Choroid plexus epithelial cell (primary cell): ENCODE measurements around the gene TRDN.
"Not testable (repeated sequence)": the region's sequence is repeated elsewhere in the genome, so short reads cannot be mapped to it uniquely, and the experiment has no call there.

Source experiments
- DNase-seq: peaks from one replicate; pipeline ENCODE4 v3.0.0-alpha.2; 2010; ENCODE audit warnings: low read depth
- H3K4me3 ChIP-seq: 2 replicates; pipeline ENCODE4 v1.5.1; 2011; ENCODE audit warnings: low read depth, mild to moderate bottlenecking, control low read depth, low read length, moderate library complexity
- TF ChIP-seq, protein P1 (sequence below): conservative IDR thresholded peaks from 2 replicates; pipeline ENCODE4 v1.5.1; 2011; ENCODE audit warnings: low read depth, mild to moderate bottlenecking, control low read depth, inconsistent platforms, low read length, moderate library complexity

Gene TRDN

GRCh38 chr6:123323452-123324329, 313.1 kb downstream of the TRDN start:
- peak; percentile 36 for DNase-seq
- TF ChIP-seq, protein P1, sequence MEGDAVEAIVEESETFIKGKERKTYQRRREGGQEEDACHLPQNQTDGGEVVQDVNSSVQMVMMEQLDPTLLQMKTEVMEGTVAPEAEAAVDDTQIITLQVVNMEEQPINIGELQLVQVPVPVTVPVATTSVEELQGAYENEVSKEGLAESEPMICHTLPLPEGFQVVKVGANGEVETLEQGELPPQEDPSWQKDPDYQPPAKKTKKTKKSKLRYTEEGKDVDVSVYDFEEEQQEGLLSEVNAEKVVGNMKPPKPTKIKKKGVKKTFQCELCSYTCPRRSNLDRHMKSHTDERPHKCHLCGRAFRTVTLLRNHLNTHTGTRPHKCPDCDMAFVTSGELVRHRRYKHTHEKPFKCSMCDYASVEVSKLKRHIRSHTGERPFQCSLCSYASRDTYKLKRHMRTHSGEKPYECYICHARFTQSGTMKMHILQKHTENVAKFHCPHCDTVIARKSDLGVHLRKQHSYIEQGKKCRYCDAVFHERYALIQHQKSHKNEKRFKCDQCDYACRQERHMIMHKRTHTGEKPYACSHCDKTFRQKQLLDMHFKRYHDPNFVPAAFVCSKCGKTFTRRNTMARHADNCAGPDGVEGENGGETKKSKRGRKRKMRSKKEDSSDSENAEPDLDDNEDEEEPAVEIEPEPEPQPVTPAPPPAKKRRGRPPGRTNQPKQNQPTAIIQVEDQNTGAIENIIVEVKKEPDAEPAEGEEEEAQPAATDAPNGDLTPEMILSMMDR, result no peak

GRCh38 chr6:123321020-123321419, 315.7 kb downstream of the TRDN start:
- TF ChIP-seq, protein P1, result no peak
- no peak for DNase-seq

More at GRCh38 chr6:123323452-123324329, 313.1 kb downstream of the TRDN start:
- no peak overlapping the region for H3K4me3 ChIP-seq

GRCh38 chr6:123316733-123317323, 319.9 kb downstream of the TRDN start:
- H3K4me3 ChIP-seq, result no peak overlapping the region
- peak; percentile 51 for DNase-seq

More at GRCh38 chr6:123321020-123321419, 315.7 kb downstream of the TRDN start:
- no peak overlapping the region for H3K4me3 ChIP-seq

DNA sequence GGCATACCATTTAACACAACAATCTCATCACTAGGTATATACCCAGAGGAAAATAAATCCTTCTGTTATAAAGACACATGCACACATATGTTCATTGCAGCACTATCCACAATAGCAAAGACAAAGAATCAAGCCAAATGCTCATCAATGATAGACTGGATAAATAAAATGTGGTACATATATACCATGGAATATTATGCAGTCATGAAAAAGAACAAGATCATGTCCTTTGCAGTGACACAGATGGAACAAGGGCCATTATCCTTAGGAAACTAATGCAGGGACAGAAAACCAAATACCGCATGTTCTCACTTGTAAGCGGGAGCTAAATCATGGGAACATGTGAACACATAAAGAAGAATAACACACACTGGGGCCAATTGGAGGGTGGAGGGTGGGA, 322.3 kb downstream of the TRDN start:
- not testable (repeated sequence) for H3K4me3 ChIP-seq, DNase-seq

More at GRCh38 chr6:123316733-123317323, 319.9 kb downstream of the TRDN start:
- TF ChIP-seq, protein P1, result peak; percentile 51

DNA sequence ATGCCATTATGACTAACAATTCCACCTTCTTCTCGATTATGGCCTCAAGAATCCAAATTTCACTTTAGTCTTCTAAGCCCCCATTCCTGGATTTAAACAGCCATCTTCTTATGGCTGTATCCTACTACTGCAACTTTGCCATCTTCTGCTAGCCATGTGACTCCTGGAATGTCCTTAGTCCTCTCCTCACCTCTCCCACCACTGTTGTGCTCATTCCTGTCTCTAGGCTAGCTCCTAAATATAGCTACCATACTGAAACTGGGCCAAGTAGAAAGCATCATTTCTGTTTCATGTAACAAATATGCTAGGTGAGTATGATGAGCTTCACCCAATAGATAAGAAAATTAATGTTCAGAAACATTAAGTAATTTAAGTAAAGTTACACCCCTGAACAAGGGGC, 327.6 kb downstream of the TRDN start:
- TF ChIP-seq, protein P1, result no peak
- DNase-seq, result no peak
- H3K4me3 ChIP-seq, result no peak overlapping the region

- TF ChIP-seq, protein P1, result no peak
- DNase-seq, result peak; percentile 5
- H3K4me3 ChIP-seq, result no peak overlapping the region
Observed at GRCh38 chr6:123306334-123306733, 330.4 kb downstream of the TRDN start.

- DNase-seq, result no peak
- no peak overlapping the region for H3K4me3 ChIP-seq
- TF ChIP-seq, protein P1, result no peak
Observed at GRCh38 chr6:123295672-123296071, 341.1 kb downstream of the TRDN start.
